NT2/D1 (cell line): ENCODE measurements around the gene ORC5.

Source experiments
- SUZ12 ChIP-seq: IDR thresholded peaks from 2 replicates; pipeline ENCODE4 v1.6.1; 2011; ENCODE audit not compliant: insufficient read length, insufficient read depth; ENCODE audit errors: extremely low read depth
- YY1 ChIP-seq: IDR thresholded peaks from 2 replicates; pipeline ENCODE4 v1.6.1; 2011; ENCODE audit not compliant: insufficient read length, insufficient read depth
- ZNF274 ChIP-seq: IDR thresholded peaks from 2 replicates; pipeline ENCODE4 v1.6.1; 2011; ENCODE audit warnings: mild to moderate bottlenecking, low read depth, low read length

DNA sequence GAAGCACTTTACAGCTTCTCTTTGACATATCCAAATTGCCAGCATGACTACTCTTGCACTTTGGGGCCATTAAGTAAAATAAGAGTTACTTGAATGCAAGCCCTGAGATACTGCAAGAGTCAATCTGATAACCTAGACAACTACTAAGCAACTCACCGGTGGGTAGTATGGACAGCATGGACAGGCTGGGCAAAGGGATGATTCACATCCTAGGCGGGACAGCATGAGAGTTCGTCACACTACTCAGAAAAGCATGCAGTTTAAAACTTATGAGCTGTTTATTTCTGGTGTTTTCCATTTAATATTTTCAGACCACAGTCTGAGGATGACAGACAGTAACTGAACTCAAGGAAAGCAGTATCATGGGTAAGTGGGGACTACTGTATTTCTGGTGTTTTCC is 84.0 kb downstream of the ORC5 start:
- TF ChIP-seq YY1: no peak
- TF ChIP-seq ZNF274: no peak
- TF ChIP-seq SUZ12: no peak
